Uterus (tissue), 2 donors: ENCODE measurements around the gene LRSAM1.

ENCODE experiments used
- POLR2A ChIP-seq, 2 donors: fragments of 450-650 bp; IDR thresholded peaks; one replicate each; pipeline ENCODE4 v1.6.1; 2016; ENCODE audit warnings: antibody characterized with exemption in 2 of 2, mild to moderate bottlenecking in 1 of 2, moderate library complexity in 1 of 2
- TF ChIP-seq, protein P1 (sequence below), 4 experiments: fragments of 200-600 bp in 2 of 4; fragments of 450-650 bp in 2 of 4; sonication (generic) in 2 of 4; IDR thresholded peaks; one replicate each; pipeline ENCODE4 v1.5.1; 2016 to 2019; ENCODE audit warnings: antibody characterized with exemption in 4 of 4, mild to moderate bottlenecking in 2 of 4, moderate library complexity in 1 of 4

DNA sequence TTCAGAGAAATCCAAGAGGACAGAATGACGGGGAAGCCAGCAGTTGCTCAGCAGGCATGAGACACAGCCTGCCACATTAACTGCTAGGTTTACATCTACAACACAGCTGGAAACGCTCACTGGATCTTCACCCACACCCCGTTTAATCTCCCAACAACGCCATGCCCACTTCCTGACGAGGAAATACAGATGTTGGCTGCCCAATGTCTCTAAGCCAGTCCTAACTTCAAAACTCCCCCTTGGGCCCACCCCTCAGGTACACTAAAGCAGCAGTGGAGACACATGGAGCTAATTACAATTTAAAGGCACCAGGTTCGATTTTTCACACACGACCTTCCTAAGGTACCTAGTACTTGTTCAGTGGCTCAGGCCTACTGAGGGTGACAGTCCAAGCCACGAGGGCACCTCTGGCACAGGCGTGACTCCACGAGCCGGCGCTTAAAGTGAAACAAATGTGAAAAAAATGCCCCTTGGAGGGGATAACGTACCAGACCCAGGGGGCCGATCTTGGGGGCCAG lies 1.0 kb upstream of the LRSAM1 start:
- TF ChIP-seq POLR2A (IDR thresholded peaks at IDR 0.05) = no peak
- TF ChIP-seq, protein P1, sequence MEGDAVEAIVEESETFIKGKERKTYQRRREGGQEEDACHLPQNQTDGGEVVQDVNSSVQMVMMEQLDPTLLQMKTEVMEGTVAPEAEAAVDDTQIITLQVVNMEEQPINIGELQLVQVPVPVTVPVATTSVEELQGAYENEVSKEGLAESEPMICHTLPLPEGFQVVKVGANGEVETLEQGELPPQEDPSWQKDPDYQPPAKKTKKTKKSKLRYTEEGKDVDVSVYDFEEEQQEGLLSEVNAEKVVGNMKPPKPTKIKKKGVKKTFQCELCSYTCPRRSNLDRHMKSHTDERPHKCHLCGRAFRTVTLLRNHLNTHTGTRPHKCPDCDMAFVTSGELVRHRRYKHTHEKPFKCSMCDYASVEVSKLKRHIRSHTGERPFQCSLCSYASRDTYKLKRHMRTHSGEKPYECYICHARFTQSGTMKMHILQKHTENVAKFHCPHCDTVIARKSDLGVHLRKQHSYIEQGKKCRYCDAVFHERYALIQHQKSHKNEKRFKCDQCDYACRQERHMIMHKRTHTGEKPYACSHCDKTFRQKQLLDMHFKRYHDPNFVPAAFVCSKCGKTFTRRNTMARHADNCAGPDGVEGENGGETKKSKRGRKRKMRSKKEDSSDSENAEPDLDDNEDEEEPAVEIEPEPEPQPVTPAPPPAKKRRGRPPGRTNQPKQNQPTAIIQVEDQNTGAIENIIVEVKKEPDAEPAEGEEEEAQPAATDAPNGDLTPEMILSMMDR (IDR thresholded peaks at IDR 0.05) = no peak
